Neural cell (in vitro differentiated cells): Measurements from ENCODE around the gene ARHGEF7. TPM values are rescaled to one million over a fixed set of nuclear protein-coding genes. Genes with fewer than 3 reads are reported as not detected.

ENCODE experiments used
- H2AFZ ChIP-seq: fragments of 200-600, 300-800 bp; sonication (generic), shearing (Covaris generic); 2 replicates; pipeline ENCODE4 v1.6.0; 2014; ENCODE audit warnings: low read depth, mild to moderate bottlenecking, antibody characterized with exemption, low read length, moderate library complexity
- H3F3A ChIP-seq: fragments of 200-600 bp; shearing (Covaris generic); 2 replicates; pipeline ENCODE4 v1.6.1; 2016; ENCODE audit warnings: mild to moderate bottlenecking, moderate library complexity, mixed read lengths, antibody characterized with exemption, low read length; ENCODE audit not compliant: insufficient read depth, poor library complexity, severe bottlenecking
- H3K27ac ChIP-seq: fragments of 200-600, 300-800 bp; sonication (generic), shearing (Covaris generic); 2 replicates; pipeline ENCODE4 v1.5.1; 2014; ENCODE audit warnings: mild to moderate bottlenecking, low read length, moderate library complexity
- H3K27me3 ChIP-seq: fragments of 300-800, 200-600 bp; sonication (generic), shearing (Covaris generic); 2 replicates; pipeline ENCODE4 v1.6.0; 2014; ENCODE audit warnings: mild to moderate bottlenecking, low read depth, low read length, moderate library complexity; ENCODE audit not compliant: insufficient read depth
- H3K36me3 ChIP-seq: fragments of 300-800, 200-600 bp; sonication (generic), shearing (Covaris generic); 2 replicates; pipeline ENCODE4 v1.5.1; 2014; ENCODE audit warnings: mild to moderate bottlenecking, antibody characterized with exemption, low read length, moderate library complexity; ENCODE audit not compliant: insufficient read depth
- H3K4me2 ChIP-seq: fragments of 300-800, 200-600 bp; sonication (generic), shearing (Covaris generic); 2 replicates; pipeline ENCODE4 v1.6.0; 2014; ENCODE audit warnings: mild to moderate bottlenecking, low read length
- H3K4me3 ChIP-seq: fragments of 300-800, 200-600 bp; sonication (generic), shearing (Covaris generic); 2 replicates; pipeline ENCODE4 v1.5.1; 2014; ENCODE audit warnings: mild to moderate bottlenecking, low read length, moderate library complexity
- H3K79me2 ChIP-seq: fragments of 200-600 bp; shearing (Covaris generic); replicated peaks from 2 replicates; pipeline ENCODE4 v1.6.0; 2014; ENCODE audit warnings: mild to moderate bottlenecking, low read length, moderate library complexity; ENCODE audit not compliant: insufficient read depth
- H3K9ac ChIP-seq: fragments of 300-800, 200-600 bp; sonication (generic), shearing (Covaris generic); 2 replicates; pipeline ENCODE4 v1.6.1; 2016; ENCODE audit warnings: mild to moderate bottlenecking, low read length, mixed read lengths
- H3K9me2 ChIP-seq: fragments of 200-600 bp; shearing (Covaris generic); 2 replicates; pipeline ENCODE4 v1.6.1; 2016; ENCODE audit warnings: mild to moderate bottlenecking, low read length, mixed read lengths; ENCODE audit not compliant: insufficient read depth
- H3K9me3 ChIP-seq: fragments of 200-600, 300-800 bp; sonication (generic), shearing (Covaris generic); 2 replicates; pipeline ENCODE4 v1.6.1; 2016; ENCODE audit warnings: mild to moderate bottlenecking, mixed run types, low read length, moderate library complexity, mixed read lengths
- H4K20me1 ChIP-seq: fragments of 200-600 bp; shearing (Covaris generic); 2 replicates; pipeline ENCODE4 v1.6.1; 2016; ENCODE audit warnings: mild to moderate bottlenecking, mixed run types; ENCODE audit not compliant: insufficient read depth
- EP300 ChIP-seq: fragments of 450-650 bp; conservative IDR thresholded peaks from 2 replicates; pipeline ENCODE4 v1.6.1; 2014; ENCODE audit warnings: antibody characterized with exemption, mild to moderate bottlenecking, moderate library complexity; ENCODE audit not compliant: poor library complexity, severe bottlenecking
- EZH2 ChIP-seq: fragments of 200-600, 300-800 bp; shearing (Covaris generic), sonication (generic); IDR thresholded peaks from 2 replicates; pipeline ENCODE4 v1.6.1; 2014; ENCODE audit warnings: antibody characterized with exemption, low read length, borderline replicate concordance, mild to moderate bottlenecking; ENCODE audit not compliant: insufficient read depth, poor library complexity, severe bottlenecking
- MXI1 ChIP-seq: fragments of 450-650 bp; conservative IDR thresholded peaks from 2 replicates; pipeline ENCODE4 v1.6.1; 2014; ENCODE audit warnings: antibody characterized with exemption, mild to moderate bottlenecking; ENCODE audit not compliant: poor library complexity, severe bottlenecking
- POLR2AphosphoS5 ChIP-seq: IDR thresholded peaks from 2 replicates; pipeline ENCODE4 v1.6.1; 2012
- RAD21 ChIP-seq: fragments of 450-650 bp; conservative IDR thresholded peaks from 2 replicates; pipeline ENCODE4 v1.6.1; 2014; ENCODE audit warnings: antibody characterized with exemption, mild to moderate bottlenecking, moderate library complexity
- SMC3 ChIP-seq: fragments of 450-650 bp; conservative IDR thresholded peaks from 2 replicates; pipeline ENCODE4 v1.6.1; 2014; ENCODE audit warnings: antibody characterized with exemption, mild to moderate bottlenecking, moderate library complexity; ENCODE audit not compliant: poor library complexity
- TAF1 ChIP-seq: IDR thresholded peaks from 2 replicates; pipeline ENCODE4 v1.6.1; 2012; ENCODE audit warnings: low read depth
- polyA plus RNA-seq: library from polyadenylated mRNA; depleted of rRNA; stranded (reverse); fragments of >200 nt; gene quantifications from 2 replicates; pipeline ENCODE4 v1.2.3, GENCODE V29; 2014
- TF ChIP-seq, protein P1 (sequence below): IDR thresholded peaks from 2 replicates; pipeline ENCODE4 v1.6.1; 2012; ENCODE audit warnings: borderline replicate concordance
- TF ChIP-seq, protein P2 (sequence below): fragments of 450-650 bp; IDR thresholded peaks from 2 replicates; pipeline ENCODE4 v1.5.1; 2014; ENCODE audit warnings: antibody characterized with exemption, mild to moderate bottlenecking, moderate library complexity; ENCODE audit not compliant: poor library complexity, severe bottlenecking

The ARHGEF7 gene
- polyA plus RNA-seq, 1 donor from 2014 or later = 155 TPM

DNA sequence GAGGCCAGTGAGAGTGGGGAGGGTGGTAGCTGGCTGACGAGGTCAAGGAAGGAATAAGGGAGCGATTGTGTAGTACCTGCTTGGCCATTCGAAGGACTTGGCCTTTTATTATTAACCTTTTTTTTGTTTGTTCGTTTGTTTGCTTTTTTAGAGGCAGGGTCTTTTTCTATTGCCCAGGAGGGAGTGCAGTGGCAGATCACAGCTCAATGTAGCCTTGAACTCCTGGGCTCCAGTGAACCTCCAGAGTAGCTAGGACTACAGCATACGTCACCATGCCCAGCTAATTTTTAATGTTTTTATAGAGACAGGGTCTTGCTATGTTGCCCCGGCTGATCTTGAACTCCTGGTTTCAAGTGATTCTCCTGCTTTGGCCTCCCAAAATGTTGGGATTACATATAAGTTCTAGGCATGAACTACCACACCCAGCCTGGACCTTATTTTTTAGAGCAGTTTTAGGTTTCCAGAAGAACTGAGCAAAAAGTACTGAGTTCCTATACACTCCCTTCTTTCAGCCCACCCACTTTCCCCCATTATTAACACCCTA, 25.5 kb downstream of the ARHGEF7 start:
- no peaks in the 10 kb centered on the region for H3K27me3 ChIP-seq
- H3K9me2 ChIP-seq = no peaks in the 10 kb centered on the region
- no peak overlapping the region for H3K27ac ChIP-seq
- H3K36me3 ChIP-seq = peaks cover 4% of the 10 kb centered on the region
- H3F3A ChIP-seq = no peaks in the 10 kb centered on the region
- TF ChIP-seq RAD21 (no peak), SMC3 (no peak), EZH2 (no peak), TAF1 (no peak), POLR2AphosphoS5 (no peak)
- TF ChIP-seq, protein P1, sequence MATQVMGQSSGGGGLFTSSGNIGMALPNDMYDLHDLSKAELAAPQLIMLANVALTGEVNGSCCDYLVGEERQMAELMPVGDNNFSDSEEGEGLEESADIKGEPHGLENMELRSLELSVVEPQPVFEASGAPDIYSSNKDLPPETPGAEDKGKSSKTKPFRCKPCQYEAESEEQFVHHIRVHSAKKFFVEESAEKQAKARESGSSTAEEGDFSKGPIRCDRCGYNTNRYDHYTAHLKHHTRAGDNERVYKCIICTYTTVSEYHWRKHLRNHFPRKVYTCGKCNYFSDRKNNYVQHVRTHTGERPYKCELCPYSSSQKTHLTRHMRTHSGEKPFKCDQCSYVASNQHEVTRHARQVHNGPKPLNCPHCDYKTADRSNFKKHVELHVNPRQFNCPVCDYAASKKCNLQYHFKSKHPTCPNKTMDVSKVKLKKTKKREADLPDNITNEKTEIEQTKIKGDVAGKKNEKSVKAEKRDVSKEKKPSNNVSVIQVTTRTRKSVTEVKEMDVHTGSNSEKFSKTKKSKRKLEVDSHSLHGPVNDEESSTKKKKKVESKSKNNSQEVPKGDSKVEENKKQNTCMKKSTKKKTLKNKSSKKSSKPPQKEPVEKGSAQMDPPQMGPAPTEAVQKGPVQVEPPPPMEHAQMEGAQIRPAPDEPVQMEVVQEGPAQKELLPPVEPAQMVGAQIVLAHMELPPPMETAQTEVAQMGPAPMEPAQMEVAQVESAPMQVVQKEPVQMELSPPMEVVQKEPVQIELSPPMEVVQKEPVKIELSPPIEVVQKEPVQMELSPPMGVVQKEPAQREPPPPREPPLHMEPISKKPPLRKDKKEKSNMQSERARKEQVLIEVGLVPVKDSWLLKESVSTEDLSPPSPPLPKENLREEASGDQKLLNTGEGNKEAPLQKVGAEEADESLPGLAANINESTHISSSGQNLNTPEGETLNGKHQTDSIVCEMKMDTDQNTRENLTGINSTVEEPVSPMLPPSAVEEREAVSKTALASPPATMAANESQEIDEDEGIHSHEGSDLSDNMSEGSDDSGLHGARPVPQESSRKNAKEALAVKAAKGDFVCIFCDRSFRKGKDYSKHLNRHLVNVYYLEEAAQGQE = no peak
- H3K9ac ChIP-seq = no peak overlapping the region
- no peak overlapping the region for H2AFZ ChIP-seq
- no peaks in the 10 kb centered on the region for H4K20me1 ChIP-seq
- H3K79me2 ChIP-seq = peaks cover 45% of the 10 kb centered on the region
- no peak overlapping the region for H3K4me2 ChIP-seq
- H3K4me3 ChIP-seq = no peak overlapping the region
- no peaks in the 10 kb centered on the region for H3K9me3 ChIP-seq

DNA sequence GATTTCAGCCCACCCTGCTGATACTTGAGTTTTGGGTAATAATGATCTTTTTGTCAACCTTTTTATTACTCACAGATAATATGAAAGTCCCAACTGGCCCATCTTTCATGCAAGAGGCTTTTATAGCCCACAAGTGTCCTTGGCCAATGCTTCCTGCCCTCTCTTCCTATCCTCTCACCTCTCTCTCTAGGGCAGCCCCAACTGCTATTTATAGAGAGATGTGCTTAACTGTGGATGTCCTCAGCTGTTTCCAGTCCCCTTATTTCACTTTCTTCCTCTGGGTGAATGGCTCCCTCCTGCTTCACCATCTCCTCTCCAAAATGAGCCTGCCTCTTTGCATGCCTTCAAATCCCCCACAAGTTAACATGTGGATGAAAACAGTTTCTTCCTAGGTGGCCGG, 27.4 kb downstream of the ARHGEF7 start:
- Histone ChIP-seq H3F3A (no peaks in the 10 kb centered on the region), H3K4me2 (no peak overlapping the region), H3K9ac (no peak overlapping the region), H3K79me2 (peaks cover 51% of the 10 kb centered on the region), H3K36me3 (peaks cover 5% of the 10 kb centered on the region), H3K27ac (peak overlapping the region; percentile 24), H3K9me2 (no peaks in the 10 kb centered on the region), H3K9me3 (no peaks in the 10 kb centered on the region), H3K27me3 (no peaks in the 10 kb centered on the region), H3K4me3 (no peak overlapping the region), H2AFZ (no peak overlapping the region), H4K20me1 (no peaks in the 10 kb centered on the region)
- TF ChIP-seq POLR2AphosphoS5 (no peak), SMC3 (no peak), EP300 (no peak), TAF1 (no peak), EZH2 (no peak), MXI1 (no peak), RAD21 (no peak)
- TF ChIP-seq, protein P2, sequence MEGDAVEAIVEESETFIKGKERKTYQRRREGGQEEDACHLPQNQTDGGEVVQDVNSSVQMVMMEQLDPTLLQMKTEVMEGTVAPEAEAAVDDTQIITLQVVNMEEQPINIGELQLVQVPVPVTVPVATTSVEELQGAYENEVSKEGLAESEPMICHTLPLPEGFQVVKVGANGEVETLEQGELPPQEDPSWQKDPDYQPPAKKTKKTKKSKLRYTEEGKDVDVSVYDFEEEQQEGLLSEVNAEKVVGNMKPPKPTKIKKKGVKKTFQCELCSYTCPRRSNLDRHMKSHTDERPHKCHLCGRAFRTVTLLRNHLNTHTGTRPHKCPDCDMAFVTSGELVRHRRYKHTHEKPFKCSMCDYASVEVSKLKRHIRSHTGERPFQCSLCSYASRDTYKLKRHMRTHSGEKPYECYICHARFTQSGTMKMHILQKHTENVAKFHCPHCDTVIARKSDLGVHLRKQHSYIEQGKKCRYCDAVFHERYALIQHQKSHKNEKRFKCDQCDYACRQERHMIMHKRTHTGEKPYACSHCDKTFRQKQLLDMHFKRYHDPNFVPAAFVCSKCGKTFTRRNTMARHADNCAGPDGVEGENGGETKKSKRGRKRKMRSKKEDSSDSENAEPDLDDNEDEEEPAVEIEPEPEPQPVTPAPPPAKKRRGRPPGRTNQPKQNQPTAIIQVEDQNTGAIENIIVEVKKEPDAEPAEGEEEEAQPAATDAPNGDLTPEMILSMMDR = no peak
- TF ChIP-seq, protein P1 = no peak
